Muscle of leg (tissue), 11 donors: Measurements from ENCODE around the gene PDCD2L. TPM values are rescaled to one million over a fixed set of nuclear protein-coding genes. Genes with fewer than 3 reads are reported as not detected.
"Not testable (repeated sequence)": the region's sequence is repeated elsewhere in the genome, so short reads cannot be mapped to it uniquely, and the experiment has no call there.

ENCODE experiments used
- DNase-seq: peaks from one replicate; pipeline ENCODE4 v3.0.0; 2013
- H3K27ac ChIP-seq: one replicate; pipeline ENCODE4 v1.5.1; 2013; ENCODE audit warnings: mild to moderate bottlenecking, low read length, control low read depth
- H3K27me3 ChIP-seq: one replicate; pipeline ENCODE4 v1.6.1; 2013; ENCODE audit warnings: low read length; ENCODE audit not compliant: control insufficient read depth, insufficient read depth
- H3K36me3 ChIP-seq: one replicate; pipeline ENCODE4 v1.6.1; 2013; ENCODE audit warnings: low read length; ENCODE audit not compliant: control insufficient read depth, insufficient read depth
- H3K4me1 ChIP-seq: one replicate; pipeline ENCODE4 v1.6.1; 2013; ENCODE audit warnings: low read length; ENCODE audit not compliant: control insufficient read depth, insufficient read depth
- H3K4me3 ChIP-seq: one replicate; pipeline ENCODE4 v1.5.1; 2013; ENCODE audit warnings: low read length, control low read depth
- H3K9me3 ChIP-seq: replicated peaks from 2 replicates; pipeline ENCODE4 v1.6.1; 2013; ENCODE audit warnings: low read depth, low read length; ENCODE audit not compliant: control insufficient read depth
- WGBS: methylation state at CpG from one replicate; pipeline ENCODE4 v1.1.5; 2013; ENCODE audit warnings: missing lambda C conversion rate; ENCODE audit not compliant: insufficient coverage; 5-methylcytosine and 5-hydroxymethylcytosine counted together
- polyA plus RNA-seq, 8 donors: library from polyadenylated mRNA; unstranded; fragments of 120-200 nt; gene quantifications; one replicate each; pipeline versions ENCODE4 v1.2.1 to v1.2.3, GENCODE V29; 2013; ENCODE audit warnings: inconsistent platforms in 1 of 8, low replicate concordance in 1 of 8; ENCODE audit not compliant: insufficient read length in 8 of 8, insufficient read depth in 1 of 8
- total RNA-seq: library from RNA; stranded (reverse); fragments of 120-200 nt; gene quantifications from one replicate; pipeline ENCODE4 v1.2.4, GENCODE V29; 2013

PDCD2L gene
- total and polyA plus RNA-seq, 9 donors = 10.3 to 15.2 (median 12.8) TPM

GRCh38 chr19:34431681-34432402 is 27.6 kb downstream of the PDCD2L start:
- peaks cover 9% of the 10 kb centered on the region for H3K4me1 ChIP-seq
- no CpG with 5 or more reads among the region's 2 CpGs for WGBS
- no peak overlapping the region for H3K27ac ChIP-seq
- H3K4me3 ChIP-seq = no peak overlapping the region
- DNase-seq = no peak
- no peaks in the 10 kb centered on the region for H3K9me3 ChIP-seq
- no peaks in the 10 kb centered on the region for H3K27me3 ChIP-seq
- H3K36me3 ChIP-seq = peaks cover 26% of the 10 kb centered on the region

- H3K36me3 ChIP-seq = peaks cover 35% of the 10 kb centered on the region
- peak; percentile 25 for DNase-seq
- no peaks in the 10 kb centered on the region for H3K9me3 ChIP-seq
- peaks cover 6% of the 10 kb centered on the region for H3K4me1 ChIP-seq
- no peak overlapping the region for H3K27ac ChIP-seq
- no peak overlapping the region for H3K4me3 ChIP-seq
- no peaks in the 10 kb centered on the region for H3K27me3 ChIP-seq
- 89% methylated on average over 5 of the region's 5 CpGs for WGBS
Observed at GRCh38 chr19:34432797-34433196, 28.6 kb downstream of the PDCD2L start.

GRCh38 chr19:34436716-34437115 is 32.5 kb downstream of the PDCD2L start:
- Histone ChIP-seq H3K4me3 (no peak overlapping the region), H3K36me3 (peaks cover 54% of the 10 kb centered on the region), H3K27ac (no peak overlapping the region), H3K9me3 (no peaks in the 10 kb centered on the region), H3K4me1 (no peaks in the 10 kb centered on the region), H3K27me3 (no peaks in the 10 kb centered on the region)
- no peak for DNase-seq
- WGBS = 83% methylated on average over 1 of the region's 3 CpGs

GRCh38 chr19:34448191-34448590 is 44.0 kb downstream of the PDCD2L start:
- no peak for DNase-seq
- H3K4me3 ChIP-seq = no peak overlapping the region
- no peak overlapping the region for H3K27ac ChIP-seq
- H3K27me3 ChIP-seq = no peaks in the 10 kb centered on the region
- 97% methylated on average over 3 of the region's 3 CpGs for WGBS
- peaks cover 53% of the 10 kb centered on the region for H3K36me3 ChIP-seq
- H3K9me3 ChIP-seq = no peaks in the 10 kb centered on the region
- H3K4me1 ChIP-seq = no peaks in the 10 kb centered on the region

- Histone ChIP-seq H3K27ac (no peak overlapping the region), H3K27me3 (no peaks in the 10 kb centered on the region), H3K36me3 (peaks cover 40% of the 10 kb centered on the region), H3K4me1 (peaks cover 2% of the 10 kb centered on the region), H3K9me3 (no peaks in the 10 kb centered on the region), H3K4me3 (no peak overlapping the region)
- DNase-seq = no peak
Observed at GRCh38 chr19:34452723-34453122, 48.5 kb downstream of the PDCD2L start.

- Histone ChIP-seq H3K4me3 (no peak overlapping the region), H3K9me3 (no peaks in the 10 kb centered on the region), H3K27ac (no peak overlapping the region), H3K4me1 (peaks cover 2% of the 10 kb centered on the region), H3K36me3 (peaks cover 33% of the 10 kb centered on the region), H3K27me3 (no peaks in the 10 kb centered on the region)
- no CpG with 5 or more reads among the region's 2 CpGs for WGBS
- DNase-seq = no peak
Observed at GRCh38 chr19:34454091-34454490, 49.9 kb downstream of the PDCD2L start.

GRCh38 chr19:34454685-34455084 is 50.5 kb downstream of the PDCD2L start:
- peaks cover 38% of the 10 kb centered on the region for H3K36me3 ChIP-seq
- no CpG with 5 or more reads among the region's 3 CpGs for WGBS
- no peak overlapping the region for H3K4me3 ChIP-seq
- peaks cover 4% of the 10 kb centered on the region for H3K4me1 ChIP-seq
- no peaks in the 10 kb centered on the region for H3K9me3 ChIP-seq
- no peak for DNase-seq
- H3K27me3 ChIP-seq = no peaks in the 10 kb centered on the region
- no peak overlapping the region for H3K27ac ChIP-seq

GRCh38 chr19:34455783-34456480 is 51.7 kb downstream of the PDCD2L start:
- not testable (repeated sequence) for H3K27me3 ChIP-seq, DNase-seq, H3K4me1 ChIP-seq, H3K9me3 ChIP-seq, H3K27ac ChIP-seq, H3K4me3 ChIP-seq
- WGBS = 100% methylated on average over 6 of the region's 17 CpGs
- H3K36me3 ChIP-seq = peaks cover 41% of the 10 kb centered on the region

- no peaks in the 10 kb centered on the region for H3K27me3 ChIP-seq
- H3K27ac ChIP-seq = peak overlapping the region; percentile 29
- H3K9me3 ChIP-seq = no peaks in the 10 kb centered on the region
- H3K36me3 ChIP-seq = peaks cover 52% of the 10 kb centered on the region
- DNase-seq = no peak
- WGBS = no CpG with 5 or more reads among the region's 4 CpGs
- no peak overlapping the region for H3K4me3 ChIP-seq
- H3K4me1 ChIP-seq = peaks cover 12% of the 10 kb centered on the region
Observed at GRCh38 chr19:34457446-34457845, 53.2 kb downstream of the PDCD2L start.

- no peaks in the 10 kb centered on the region for H3K9me3 ChIP-seq
- DNase-seq = no peak
- 83% methylated on average over 1 of the region's 5 CpGs for WGBS
Observed at GRCh38 chr19:34458677-34459076, 54.5 kb downstream of the PDCD2L start.

More at GRCh38 chr19:34458677-34459076, 54.5 kb downstream of the PDCD2L start:
- H3K4me3 ChIP-seq = no peak overlapping the region
- H3K27me3 ChIP-seq = no peaks in the 10 kb centered on the region
- H3K36me3 ChIP-seq = peaks cover 59% of the 10 kb centered on the region
- H3K4me1 ChIP-seq = peaks cover 12% of the 10 kb centered on the region
- H3K27ac ChIP-seq = no peak overlapping the region
